ENCODE results near the gene SELENOV.

GRCh38 chr19:39563408-39563807, 48.5 kb downstream of the SELENOV start:
- no peak for TF ChIP-seq CTCF (IDR thresholded peaks at IDR 0.05)
- no peak for TF ChIP-seq POLR2A (IDR thresholded peaks at IDR 0.05)
